DMS114 treated with DMSO at 0.1 percent for 48 hours (cell line): ENCODE data around the gene RHOT2.

Experiments
- DNase-seq: peaks from one replicate; lab custom pipeline; 2025; ENCODE audit not compliant: unreplicated experiment; lab: John Stamatoyannopoulos, UW

The RHOT2 gene

GRCh38 chr16:667780-668518 lies at the start of gene RHOT2:
RHOT2 (plus strand) TSS chr16:668132; CDS start chr16:668200, 68 bp downstream.
- DNase-seq, result peak; percentile 75

GRCh38 chr16:619476-620100 lies 48.3 kb upstream of the RHOT2 start:
- DNase-seq, result no peak

GRCh38 chr16:620700-621525 lies 47.0 kb upstream of the RHOT2 start:
- DNase-seq, result no peak

- no peak for DNase-seq
These were observed 46.3 kb upstream of the RHOT2 start for GRCh38 chr16:621526-622105.

GRCh38 chr16:622920-623280 lies 45.0 kb upstream of the RHOT2 start:
- no peak for DNase-seq

GRCh38 chr16:624526-625070 lies 43.3 kb upstream of the RHOT2 start:
- DNase-seq, result no peak

- DNase-seq, result no peak
These were observed 42.6 kb upstream of the RHOT2 start for GRCh38 chr16:625117-625976.

GRCh38 chr16:625977-626765 lies 41.8 kb upstream of the RHOT2 start:
- DNase-seq, result no peak

- no peak for DNase-seq
These were observed 41.0 kb upstream of the RHOT2 start for GRCh38 chr16:626787-627453.

GRCh38 chr16:627454-628239 lies 40.3 kb upstream of the RHOT2 start:
- DNase-seq, result no peak

- no peak for DNase-seq
These were observed 39.4 kb upstream of the RHOT2 start for GRCh38 chr16:628321-629061.

GRCh38 chr16:629185-629832 lies 38.6 kb upstream of the RHOT2 start:
- DNase-seq, result no peak

- DNase-seq, result no peak
These were observed 38.1 kb upstream of the RHOT2 start for GRCh38 chr16:629833-630248.

GRCh38 chr16:630249-630814 lies 37.6 kb upstream of the RHOT2 start:
- no peak for DNase-seq

GRCh38 chr16:630815-631405 lies 37.0 kb upstream of the RHOT2 start, which contains the start of gene WFIKKN1:
WFIKKN1 (plus strand) TSS chr16:630985; CDS start chr16:631254, 269 bp downstream.
- no peak for DNase-seq

GRCh38 chr16:631808-632358 lies 36.0 kb upstream of the RHOT2 start:
- DNase-seq, result no peak
